SK-N-SH (cell line): ENCODE data around the gene PAM16.

Source experiments
- CHD2 ChIP-seq: fragments of 150-350 bp; IDR thresholded peaks from 2 replicates; pipeline ENCODE4 v1.6.1; 2018; ENCODE audit warnings: low read length; ENCODE audit not compliant: partially characterized antibody
- CTCF ChIP-seq: fragments of 200-600 bp; sonication (generic); IDR thresholded peaks from 2 replicates; pipeline ENCODE4 v1.6.1; 2017; ENCODE audit warnings: antibody characterized with exemption, mild to moderate bottlenecking, moderate library complexity
- EP300 ChIP-seq, 2 experiments: IDR thresholded peaks; 2 replicates each; pipeline versions ENCODE4 v1.4.0 to v1.6.1; 2012; ENCODE audit warnings: borderline replicate concordance in 1 of 2, low read depth in 1 of 2, low read length in 1 of 2
- EZH2phosphoT487 ChIP-seq: fragments of 200-600 bp; sonication (generic); IDR thresholded peaks from 2 replicates; pipeline ENCODE4 v1.6.1; 2017; ENCODE audit warnings: low read depth, mixed run types, mild to moderate bottlenecking, antibody characterized with exemption, moderate library complexity, borderline replicate concordance
- FOXJ3 ChIP-seq: sonication (generic); formaldehyde crosslinking; IDR thresholded peaks from 2 replicates; pipeline ENCODE4 v1.5.1; 2020; ENCODE audit warnings: mild to moderate bottlenecking, missing genetic modification reagents
- GABPA ChIP-seq: IDR thresholded peaks from 2 replicates; pipeline ENCODE4 v1.4.0; 2012; ENCODE audit warnings: low read depth, mild to moderate bottlenecking
- MEF2A ChIP-seq: IDR thresholded peaks from 2 replicates; pipeline ENCODE4 v1.4.0; 2012; ENCODE audit warnings: low read depth, borderline replicate concordance
- MXI1 ChIP-seq: IDR thresholded peaks from 2 replicates; pipeline ENCODE4 v1.6.1; 2012; ENCODE audit warnings: mild to moderate bottlenecking, low read depth, low read length, improper control_type of control experiment
- RAD21 ChIP-seq: IDR thresholded peaks from 2 replicates; pipeline ENCODE4 v1.6.1; 2012; ENCODE audit warnings: mild to moderate bottlenecking, low read length
- RCOR1 ChIP-seq: fragments of 150-350 bp; IDR thresholded peaks from 2 replicates; pipeline ENCODE4 v1.6.1; 2017; ENCODE audit warnings: antibody characterized with exemption, low read length
- REST ChIP-seq: IDR thresholded peaks from 2 replicates; pipeline ENCODE4 v1.6.1; 2012; ENCODE audit warnings: mild to moderate bottlenecking, low read depth, low read length, moderate library complexity
- TCF12 ChIP-seq: IDR thresholded peaks from 2 replicates; pipeline ENCODE4 v1.4.0; 2012
- TF ChIP-seq, protein P1 (sequence below): IDR thresholded peaks from 2 replicates; pipeline ENCODE4 v1.4.0; 2012; ENCODE audit warnings: low read depth, borderline replicate concordance

DNA sequence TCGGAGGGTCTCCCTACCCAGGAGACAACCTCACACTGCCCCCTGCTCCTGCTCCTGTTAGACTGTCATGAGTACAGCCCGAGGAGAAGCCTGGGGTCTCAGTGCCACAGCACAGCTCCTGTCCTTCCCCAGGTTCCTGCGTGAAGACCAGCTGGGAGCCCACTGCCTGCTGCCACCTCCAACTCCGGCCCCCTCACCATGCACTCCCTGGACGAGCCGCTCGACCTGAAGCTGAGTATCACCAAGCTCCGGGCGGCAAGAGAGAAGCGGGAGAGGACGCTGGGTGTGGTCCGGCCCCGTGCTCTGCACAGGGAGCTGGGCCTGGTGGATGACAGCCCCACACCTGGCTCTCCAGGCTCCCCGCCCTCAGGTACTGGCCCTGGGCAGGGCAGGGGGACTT is 19.0 kb downstream of the PAM16 start:
- TF ChIP-seq, protein P1, sequence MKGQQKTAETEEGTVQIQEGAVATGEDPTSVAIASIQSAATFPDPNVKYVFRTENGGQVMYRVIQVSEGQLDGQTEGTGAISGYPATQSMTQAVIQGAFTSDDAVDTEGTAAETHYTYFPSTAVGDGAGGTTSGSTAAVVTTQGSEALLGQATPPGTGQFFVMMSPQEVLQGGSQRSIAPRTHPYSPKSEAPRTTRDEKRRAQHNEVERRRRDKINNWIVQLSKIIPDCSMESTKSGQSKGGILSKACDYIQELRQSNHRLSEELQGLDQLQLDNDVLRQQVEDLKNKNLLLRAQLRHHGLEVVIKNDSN = no peak
- TF ChIP-seq CTCF (no peak), CHD2 (no peak), MXI1 (no peak), RCOR1 (no peak), EZH2phosphoT487 (no peak), FOXJ3 (CRISPR knock-in tag) (no peak), TCF12 (no peak), EP300 (IDR thresholded peaks at IDR 0.05; ENCODE audit: borderline replicate concordance in 1 of 2, low read depth in 1 of 2, low read length in 1 of 2) (no peak), RAD21 (no peak), MEF2A (no peak), REST (no peak), GABPA (no peak)
